HG03135 (cell line): Measurements from ENCODE around the gene ZNF506.
"Not testable (repeated sequence)": the region's sequence is repeated elsewhere in the genome, so short reads cannot be mapped to it uniquely, and the experiment has no call there.

Source experiments
- ATAC-seq: cut with Tn5 transposase; IDR thresholded peaks from one replicate; pipeline ENCODE4 v1.9.1; 2021; ENCODE audit warnings: mild to moderate bottlenecking, moderate library complexity; ENCODE audit not compliant: unreplicated experiment

Gene ZNF506

DNA sequence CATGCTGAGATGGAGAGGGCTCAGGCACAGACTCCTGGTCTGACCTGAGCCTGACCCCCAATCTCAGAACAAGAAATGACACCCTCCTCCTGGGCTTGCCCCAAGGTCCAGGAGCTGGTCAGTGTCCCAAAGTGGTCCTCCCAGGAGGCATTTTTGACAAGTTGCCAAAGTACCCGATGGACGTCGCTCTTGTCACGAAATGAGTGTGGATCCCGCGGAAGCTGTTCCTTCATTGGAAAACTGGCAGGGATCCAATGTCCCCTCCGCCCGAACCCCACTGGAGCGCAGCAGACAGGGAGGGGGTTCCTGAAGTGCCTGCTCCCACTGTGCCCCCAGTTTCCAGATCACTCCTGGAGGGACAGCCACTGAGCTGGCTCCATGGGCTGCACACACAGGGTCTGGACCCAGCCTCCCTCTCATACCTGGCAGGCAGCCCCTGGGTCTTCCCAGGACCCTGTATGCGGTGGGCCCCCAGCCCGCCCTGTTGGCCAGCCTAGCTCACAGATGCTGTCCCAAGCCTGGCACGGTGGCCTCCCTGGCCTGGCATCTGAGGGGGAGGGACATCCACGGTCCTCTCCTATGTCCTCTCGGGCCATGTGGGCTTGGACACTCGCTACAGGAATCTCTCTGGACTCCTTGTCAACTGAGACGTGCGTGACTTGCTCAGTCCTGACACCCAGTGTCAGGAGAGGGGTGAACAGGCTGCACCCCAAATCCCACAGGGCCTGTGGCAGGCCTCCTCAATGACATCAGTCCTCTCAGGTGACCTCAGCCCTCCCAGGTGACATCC is 75.9 kb downstream of the ZNF506 start:
- ATAC-seq = no peak

DNA sequence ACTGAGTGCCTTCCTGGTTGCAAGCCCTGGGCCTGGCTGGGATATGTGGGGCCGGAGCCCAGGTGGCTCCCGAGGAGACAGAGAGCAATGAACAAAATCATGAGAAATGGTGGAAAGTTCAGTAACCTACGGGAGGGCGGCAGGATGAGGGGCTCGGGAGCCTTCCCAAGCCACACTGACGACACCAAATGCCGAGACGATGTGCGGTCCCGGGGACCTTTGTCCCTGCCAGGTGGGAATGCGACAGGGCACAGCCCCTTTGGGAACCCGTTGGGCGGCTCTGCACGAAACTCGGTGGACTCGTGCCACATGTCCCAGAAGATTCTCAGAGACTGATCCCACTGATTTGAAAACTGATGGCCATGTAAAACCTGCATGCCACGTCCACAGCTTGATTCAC is 76.9 kb downstream of the ZNF506 start:
- no peak for ATAC-seq

DNA sequence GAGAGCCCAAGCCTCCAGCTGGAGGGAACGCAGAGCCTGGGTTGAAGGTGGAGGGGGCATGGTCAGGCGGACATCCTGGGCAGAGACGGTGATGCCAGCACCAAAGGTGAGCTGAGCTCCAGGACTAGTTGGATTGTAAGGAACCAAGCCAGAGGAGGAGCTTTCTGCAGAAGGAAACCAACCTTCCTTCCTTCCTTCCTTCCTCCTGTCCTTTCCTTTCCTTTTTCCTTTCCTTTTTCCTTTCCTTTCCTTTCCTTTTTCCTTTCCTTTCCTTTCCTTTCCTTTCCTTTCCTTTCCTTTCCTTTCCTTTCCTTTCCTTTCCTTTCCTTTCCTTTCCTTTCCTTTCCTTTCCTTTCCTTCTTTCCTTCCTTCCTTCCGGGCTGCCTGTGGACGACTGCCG is 77.6 kb downstream of the ZNF506 start:
- not testable (repeated sequence) for ATAC-seq

DNA sequence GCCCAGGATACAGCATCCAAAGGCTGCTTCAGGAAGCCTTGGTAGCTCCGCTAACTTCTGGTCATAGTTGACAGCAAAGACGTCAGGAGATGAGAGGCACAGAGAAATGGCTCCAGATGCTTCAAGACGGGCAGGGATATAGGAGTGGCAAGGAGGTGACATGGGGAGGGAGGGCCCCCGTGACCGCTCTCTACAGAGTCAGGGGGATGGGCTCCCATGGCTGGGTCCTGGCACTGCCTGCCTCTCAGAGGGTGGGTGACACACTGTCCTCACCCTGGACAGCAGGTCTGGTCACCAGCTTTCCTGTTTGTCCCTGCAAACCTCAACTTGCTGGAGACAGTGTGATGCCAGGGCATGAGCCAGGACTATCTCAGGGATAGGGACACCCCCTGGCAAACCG is 78.4 kb downstream of the ZNF506 start:
- no peak for ATAC-seq

DNA sequence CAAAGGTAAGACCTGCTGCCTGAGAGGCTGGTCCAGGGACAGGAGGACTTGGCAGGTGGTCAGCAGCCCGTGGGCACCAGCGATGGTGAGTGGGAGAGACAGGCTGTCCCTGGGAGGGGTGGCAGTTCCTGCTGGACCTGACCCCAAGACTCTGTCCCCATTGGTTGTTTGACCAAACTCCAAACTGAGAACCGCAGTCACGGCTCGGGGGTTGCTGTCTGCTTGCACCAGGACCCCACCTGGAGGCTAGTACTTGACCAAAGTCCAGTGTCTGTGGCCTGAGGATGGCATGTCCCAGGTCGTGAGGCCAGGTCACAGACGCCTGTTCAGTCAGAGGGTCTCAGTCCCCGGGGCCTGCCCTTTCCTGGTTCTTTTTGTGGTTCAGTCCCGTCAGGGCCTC is 78.8 kb downstream of the ZNF506 start:
- ATAC-seq = no peak
